Muscle of leg (tissue), 11 donors: ENCODE results near the gene BMPER. TPM values are rescaled to one million over a fixed set of nuclear protein-coding genes. Genes with fewer than 3 reads are reported as not detected.

Source experiments
- DNase-seq: peaks from one replicate; pipeline ENCODE4 v3.0.0; 2013
- H3K27ac ChIP-seq: one replicate; pipeline ENCODE4 v1.5.1; 2013; ENCODE audit warnings: mild to moderate bottlenecking, low read length, control low read depth
- H3K27me3 ChIP-seq: one replicate; pipeline ENCODE4 v1.6.1; 2013; ENCODE audit warnings: low read length; ENCODE audit not compliant: control insufficient read depth, insufficient read depth
- H3K36me3 ChIP-seq: one replicate; pipeline ENCODE4 v1.6.1; 2013; ENCODE audit warnings: low read length; ENCODE audit not compliant: control insufficient read depth, insufficient read depth
- H3K4me1 ChIP-seq: one replicate; pipeline ENCODE4 v1.6.1; 2013; ENCODE audit warnings: low read length; ENCODE audit not compliant: control insufficient read depth, insufficient read depth
- H3K4me3 ChIP-seq: one replicate; pipeline ENCODE4 v1.5.1; 2013; ENCODE audit warnings: low read length, control low read depth
- H3K9me3 ChIP-seq: replicated peaks from 2 replicates; pipeline ENCODE4 v1.6.1; 2013; ENCODE audit warnings: low read depth, low read length; ENCODE audit not compliant: control insufficient read depth
- WGBS: methylation state at CpG from one replicate; pipeline ENCODE4 v1.1.5; 2013; ENCODE audit warnings: missing lambda C conversion rate; ENCODE audit not compliant: insufficient coverage; 5-methylcytosine and 5-hydroxymethylcytosine counted together
- polyA plus RNA-seq, 8 donors: library from polyadenylated mRNA; unstranded; fragments of 120-200 nt; gene quantifications; one replicate each; pipeline versions ENCODE4 v1.2.1 to v1.2.3, GENCODE V29; 2013; ENCODE audit warnings: inconsistent platforms in 1 of 8, low replicate concordance in 1 of 8; ENCODE audit not compliant: insufficient read length in 8 of 8, insufficient read depth in 1 of 8
- total RNA-seq: library from RNA; stranded (reverse); fragments of 120-200 nt; gene quantifications from one replicate; pipeline ENCODE4 v1.2.4, GENCODE V29; 2013

The BMPER gene
- total and polyA plus RNA-seq, 9 donors: 3.8 to 11.0 (median 7.3) TPM

- WGBS: 100% methylated on average over 1 of the region's 1 CpG
- peaks cover 14% of the 10 kb centered on the region for H3K4me1 ChIP-seq
- no peak overlapping the region for H3K4me3 ChIP-seq
These were observed 199.7 kb downstream of the BMPER start for GRCh38 chr7:34104992-34105391.

GRCh38 chr7:34107276-34107675 is 201.9 kb downstream of the BMPER start:
- Histone ChIP-seq H3K4me1 (peaks cover 17% of the 10 kb centered on the region), H3K27me3 (no peaks in the 10 kb centered on the region), H3K36me3 (no peaks in the 10 kb centered on the region), H3K4me3 (no peak overlapping the region), H3K27ac (peak overlapping the region; percentile 87), H3K9me3 (no peaks in the 10 kb centered on the region)
- peak; percentile 97 for DNase-seq
- no CpG with 5 or more reads among the region's 5 CpGs for WGBS

More at GRCh38 chr7:34104992-34105391, 199.7 kb downstream of the BMPER start:
- DNase-seq: no peak
- Histone ChIP-seq H3K36me3 (no peaks in the 10 kb centered on the region), H3K27me3 (no peaks in the 10 kb centered on the region), H3K27ac (no peak overlapping the region), H3K9me3 (no peaks in the 10 kb centered on the region)

- DNase-seq: no peak
- H3K36me3 ChIP-seq: no peaks in the 10 kb centered on the region
- peaks cover 13% of the 10 kb centered on the region for H3K4me1 ChIP-seq
- no CpG with 5 or more reads among the region's 4 CpGs for WGBS
- H3K27me3 ChIP-seq: no peaks in the 10 kb centered on the region
- H3K9me3 ChIP-seq: no peaks in the 10 kb centered on the region
- H3K27ac ChIP-seq: peak overlapping the region; percentile 87
- H3K4me3 ChIP-seq: no peak overlapping the region
These were observed 202.8 kb downstream of the BMPER start for GRCh38 chr7:34108165-34108564.

DNA sequence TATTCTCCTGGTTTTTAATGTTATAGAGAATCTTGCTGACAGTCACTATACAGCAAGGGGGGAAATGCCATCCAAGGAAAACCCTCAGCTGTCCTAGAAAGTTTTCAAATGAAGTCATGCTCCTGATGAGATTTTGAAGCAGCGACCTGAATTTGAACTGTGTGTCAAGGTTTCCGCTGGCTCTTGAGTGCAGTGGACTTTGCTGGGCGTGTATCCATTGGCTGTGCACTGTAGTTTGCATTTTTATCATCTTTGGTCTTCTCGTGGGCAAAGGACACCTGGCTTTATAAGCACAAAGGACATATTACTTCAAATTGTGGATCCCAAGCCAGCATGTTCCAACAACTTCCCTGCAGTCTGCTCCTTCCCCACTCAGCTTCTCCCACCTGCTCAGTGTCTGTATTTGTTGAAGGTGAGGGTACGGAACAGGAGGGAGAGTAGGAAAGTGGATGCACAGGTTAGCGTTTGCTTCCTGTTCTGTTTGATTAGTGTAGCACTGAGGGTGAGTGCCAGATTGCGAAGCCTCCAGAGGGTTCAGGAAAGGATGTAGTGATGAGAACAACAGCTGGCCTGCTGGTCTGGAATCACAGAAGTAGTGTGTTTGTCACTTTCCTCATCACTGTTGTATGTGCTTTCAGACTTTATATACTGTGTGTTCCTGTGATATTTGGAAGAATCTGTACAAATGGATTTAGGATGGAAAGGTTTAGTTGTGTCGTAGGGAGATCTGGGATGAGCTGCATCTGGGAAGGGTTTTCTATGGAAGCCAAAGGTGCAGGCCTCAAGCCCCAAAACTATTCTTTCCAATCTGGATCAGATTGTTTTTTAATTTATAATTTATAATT is 204.8 kb downstream of the BMPER start:
- Histone ChIP-seq H3K27me3 (no peaks in the 10 kb centered on the region), H3K4me3 (no peak overlapping the region), H3K36me3 (no peaks in the 10 kb centered on the region), H3K9me3 (no peaks in the 10 kb centered on the region), H3K27ac (peak overlapping the region; percentile 87), H3K4me1 (peaks cover 13% of the 10 kb centered on the region)
- DNase-seq: peak; percentile 97
- 17% methylated on average over 4 of the region's 8 CpGs for WGBS

DNA sequence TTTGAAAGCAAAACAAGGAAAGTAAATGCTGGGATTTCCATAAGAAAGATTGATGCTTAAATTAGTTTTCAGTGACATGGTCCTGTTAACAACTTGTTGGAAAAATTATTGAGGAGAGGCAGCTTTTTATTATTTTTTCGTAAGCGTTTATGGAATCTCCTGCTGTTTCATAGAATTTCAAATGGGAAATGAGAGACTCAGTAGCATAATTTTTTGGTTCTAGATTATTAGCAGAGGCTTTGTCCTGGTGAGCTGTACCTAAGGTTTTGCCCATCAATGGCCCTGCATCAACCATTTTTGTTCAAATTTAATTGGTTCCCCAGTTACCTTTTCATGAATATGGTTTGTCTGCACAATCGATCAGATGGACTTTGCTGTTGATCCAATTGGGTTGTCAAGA is 205.7 kb downstream of the BMPER start:
- Histone ChIP-seq H3K36me3 (no peaks in the 10 kb centered on the region), H3K27ac (peak overlapping the region; percentile 87), H3K27me3 (no peaks in the 10 kb centered on the region), H3K9me3 (peaks cover 2% of the 10 kb centered on the region), H3K4me3 (no peak overlapping the region), H3K4me1 (peaks cover 13% of the 10 kb centered on the region)
- WGBS: 21% methylated on average over 3 of the region's 3 CpGs
- DNase-seq: peak; percentile 89

DNA sequence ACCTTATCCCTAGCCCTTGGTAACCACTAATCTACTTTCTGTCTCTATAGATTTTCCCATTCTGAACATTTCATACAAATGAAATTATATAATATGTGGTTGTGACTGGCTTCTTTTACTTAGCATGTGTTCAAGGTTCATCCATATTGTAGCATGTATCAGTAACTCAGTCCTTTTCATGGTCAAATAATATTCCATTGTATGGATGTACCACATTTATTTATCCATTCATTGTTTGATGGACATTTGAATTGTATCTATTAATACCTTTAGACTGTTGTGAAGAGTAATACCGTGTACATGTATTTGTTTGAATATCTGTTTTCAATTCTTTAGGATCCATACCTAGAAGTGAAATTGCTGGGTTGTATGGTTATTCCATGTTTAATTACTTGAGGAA is 210.2 kb downstream of the BMPER start:
- no CpG with 5 or more reads among the region's 1 CpG for WGBS
- Histone ChIP-seq H3K4me1 (no peaks in the 10 kb centered on the region), H3K36me3 (no peaks in the 10 kb centered on the region), H3K9me3 (peaks cover 2% of the 10 kb centered on the region), H3K27me3 (no peaks in the 10 kb centered on the region), H3K4me3 (no peak overlapping the region), H3K27ac (no peak overlapping the region)
- no peak for DNase-seq

DNA sequence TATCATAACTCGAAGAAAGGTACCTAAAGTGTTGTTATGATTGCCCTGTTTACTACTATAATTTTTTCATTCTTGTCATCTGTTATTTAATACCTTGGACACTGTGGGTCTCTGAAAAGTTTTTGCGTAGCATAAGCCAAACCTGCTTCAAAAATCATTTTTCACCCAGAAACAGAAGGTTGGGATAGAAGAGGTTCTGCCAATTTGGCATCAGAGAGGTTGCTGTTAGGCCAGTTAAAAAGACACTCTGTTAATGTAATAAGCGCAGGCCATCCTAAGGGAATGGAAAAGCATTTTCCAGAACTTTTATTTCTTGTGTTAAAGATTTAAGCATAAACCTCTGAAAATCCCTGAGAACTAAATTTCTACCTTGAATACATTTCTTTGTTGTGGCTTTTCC is 212.2 kb downstream of the BMPER start:
- no peaks in the 10 kb centered on the region for H3K36me3 ChIP-seq
- DNase-seq: peak; percentile 95
- no peaks in the 10 kb centered on the region for H3K27me3 ChIP-seq
- no peaks in the 10 kb centered on the region for H3K4me1 ChIP-seq
- H3K4me3 ChIP-seq: no peak overlapping the region
- H3K9me3 ChIP-seq: peaks cover 2% of the 10 kb centered on the region
- no CpG with 5 or more reads among the region's 3 CpGs for WGBS
- H3K27ac ChIP-seq: peak overlapping the region; percentile 57

- no peak overlapping the region for H3K27ac ChIP-seq
- no peak overlapping the region for H3K4me3 ChIP-seq
- DNase-seq: no peak
- H3K27me3 ChIP-seq: no peaks in the 10 kb centered on the region
- H3K36me3 ChIP-seq: no peaks in the 10 kb centered on the region
- no peaks in the 10 kb centered on the region for H3K4me1 ChIP-seq
- H3K9me3 ChIP-seq: peaks cover 18% of the 10 kb centered on the region
- WGBS: no CpG with 5 or more reads among the region's 1 CpG
These were observed 216.0 kb downstream of the BMPER start for GRCh38 chr7:34121366-34121765.

GRCh38 chr7:34123316-34123715 is 218.0 kb downstream of the BMPER start:
- peaks cover 18% of the 10 kb centered on the region for H3K9me3 ChIP-seq
- 100% methylated on average over 1 of the region's 2 CpGs for WGBS

DNA sequence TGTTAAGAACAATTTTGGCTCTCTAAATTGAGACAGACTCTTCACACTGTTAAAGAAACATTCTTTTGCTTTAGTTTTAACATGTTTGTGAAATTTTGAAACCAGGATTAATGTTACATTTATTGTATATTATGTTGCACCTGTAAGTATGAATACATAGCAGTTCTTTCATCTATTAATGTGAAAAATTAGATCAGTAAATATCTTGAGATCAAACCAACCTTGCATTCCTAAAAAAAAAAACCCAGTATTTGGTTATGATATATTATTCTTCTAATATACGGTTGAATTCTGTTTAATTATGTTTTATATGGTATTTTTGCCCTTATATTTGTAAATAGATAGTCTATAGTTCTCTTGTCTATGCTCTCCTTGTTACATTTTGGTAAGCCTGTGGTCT is 219.4 kb downstream of the BMPER start:
- peaks cover 18% of the 10 kb centered on the region for H3K9me3 ChIP-seq
- no peaks in the 10 kb centered on the region for H3K36me3 ChIP-seq
- no peak overlapping the region for H3K4me3 ChIP-seq
- no peaks in the 10 kb centered on the region for H3K27me3 ChIP-seq
- H3K27ac ChIP-seq: no peak overlapping the region
- DNase-seq: no peak
- WGBS: no CpG with 5 or more reads among the region's 1 CpG
- H3K4me1 ChIP-seq: peaks cover 3% of the 10 kb centered on the region

More at GRCh38 chr7:34123316-34123715, 218.0 kb downstream of the BMPER start:
- H3K4me3 ChIP-seq: no peak overlapping the region
- H3K27me3 ChIP-seq: no peaks in the 10 kb centered on the region
- H3K36me3 ChIP-seq: no peaks in the 10 kb centered on the region
- H3K27ac ChIP-seq: no peak overlapping the region
- no peak for DNase-seq
- H3K4me1 ChIP-seq: no peaks in the 10 kb centered on the region
